ENCODE data around the gene RNASE12.

RNASE12 gene

GRCh38 chr14:20560961-20561360, 30.2 kb downstream of the RNASE12 start, which contains the start of gene RNASE9:
Gene RNASE9, minus strand, starts transcription at chr14:20561047.
- TF ChIP-seq FOXM1 (IDR thresholded peaks at IDR 0.05; ENCODE audit: borderline replicate concordance, low read depth), result no peak
- TF ChIP-seq YY1 (IDR thresholded peaks at IDR 0.05; ENCODE audit: low read depth), result no peak
- no peak for TF ChIP-seq RAD21 (IDR thresholded peaks at IDR 0.05; ENCODE audit: low read depth)
- TF ChIP-seq, protein P1, sequence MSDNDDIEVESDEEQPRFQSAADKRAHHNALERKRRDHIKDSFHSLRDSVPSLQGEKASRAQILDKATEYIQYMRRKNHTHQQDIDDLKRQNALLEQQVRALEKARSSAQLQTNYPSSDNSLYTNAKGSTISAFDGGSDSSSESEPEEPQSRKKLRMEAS (IDR thresholded peaks at IDR 0.05), result no peak
- TF ChIP-seq CREB1 (IDR thresholded peaks at IDR 0.05; ENCODE audit: low read depth), result no peak
- TF ChIP-seq CEBPB (IDR thresholded peaks at IDR 0.05), result no peak
- no peak for TF ChIP-seq USF1 (IDR thresholded peaks at IDR 0.05)
- no peak for TF ChIP-seq NFIC (IDR thresholded peaks at IDR 0.05)
- no peak for TF ChIP-seq TEAD4 (IDR thresholded peaks at IDR 0.05)
- no peak for TF ChIP-seq EGR1 (IDR thresholded peaks at IDR 0.05)
- TF ChIP-seq, protein P2, sequence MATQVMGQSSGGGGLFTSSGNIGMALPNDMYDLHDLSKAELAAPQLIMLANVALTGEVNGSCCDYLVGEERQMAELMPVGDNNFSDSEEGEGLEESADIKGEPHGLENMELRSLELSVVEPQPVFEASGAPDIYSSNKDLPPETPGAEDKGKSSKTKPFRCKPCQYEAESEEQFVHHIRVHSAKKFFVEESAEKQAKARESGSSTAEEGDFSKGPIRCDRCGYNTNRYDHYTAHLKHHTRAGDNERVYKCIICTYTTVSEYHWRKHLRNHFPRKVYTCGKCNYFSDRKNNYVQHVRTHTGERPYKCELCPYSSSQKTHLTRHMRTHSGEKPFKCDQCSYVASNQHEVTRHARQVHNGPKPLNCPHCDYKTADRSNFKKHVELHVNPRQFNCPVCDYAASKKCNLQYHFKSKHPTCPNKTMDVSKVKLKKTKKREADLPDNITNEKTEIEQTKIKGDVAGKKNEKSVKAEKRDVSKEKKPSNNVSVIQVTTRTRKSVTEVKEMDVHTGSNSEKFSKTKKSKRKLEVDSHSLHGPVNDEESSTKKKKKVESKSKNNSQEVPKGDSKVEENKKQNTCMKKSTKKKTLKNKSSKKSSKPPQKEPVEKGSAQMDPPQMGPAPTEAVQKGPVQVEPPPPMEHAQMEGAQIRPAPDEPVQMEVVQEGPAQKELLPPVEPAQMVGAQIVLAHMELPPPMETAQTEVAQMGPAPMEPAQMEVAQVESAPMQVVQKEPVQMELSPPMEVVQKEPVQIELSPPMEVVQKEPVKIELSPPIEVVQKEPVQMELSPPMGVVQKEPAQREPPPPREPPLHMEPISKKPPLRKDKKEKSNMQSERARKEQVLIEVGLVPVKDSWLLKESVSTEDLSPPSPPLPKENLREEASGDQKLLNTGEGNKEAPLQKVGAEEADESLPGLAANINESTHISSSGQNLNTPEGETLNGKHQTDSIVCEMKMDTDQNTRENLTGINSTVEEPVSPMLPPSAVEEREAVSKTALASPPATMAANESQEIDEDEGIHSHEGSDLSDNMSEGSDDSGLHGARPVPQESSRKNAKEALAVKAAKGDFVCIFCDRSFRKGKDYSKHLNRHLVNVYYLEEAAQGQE (IDR thresholded peaks at IDR 0.05; ENCODE audit: low read depth), result no peak
- TF ChIP-seq TCF12 (IDR thresholded peaks at IDR 0.05; ENCODE audit: low read depth), result no peak
- TF ChIP-seq TAF1 (IDR thresholded peaks at IDR 0.05; ENCODE audit: low read depth), result no peak
- no peak for TF ChIP-seq ZBTB7A (IDR thresholded peaks at IDR 0.05; ENCODE audit: low read depth)
- no peak for TF ChIP-seq EP300 (IDR thresholded peaks at IDR 0.05; ENCODE audit: borderline replicate concordance)

DNA sequence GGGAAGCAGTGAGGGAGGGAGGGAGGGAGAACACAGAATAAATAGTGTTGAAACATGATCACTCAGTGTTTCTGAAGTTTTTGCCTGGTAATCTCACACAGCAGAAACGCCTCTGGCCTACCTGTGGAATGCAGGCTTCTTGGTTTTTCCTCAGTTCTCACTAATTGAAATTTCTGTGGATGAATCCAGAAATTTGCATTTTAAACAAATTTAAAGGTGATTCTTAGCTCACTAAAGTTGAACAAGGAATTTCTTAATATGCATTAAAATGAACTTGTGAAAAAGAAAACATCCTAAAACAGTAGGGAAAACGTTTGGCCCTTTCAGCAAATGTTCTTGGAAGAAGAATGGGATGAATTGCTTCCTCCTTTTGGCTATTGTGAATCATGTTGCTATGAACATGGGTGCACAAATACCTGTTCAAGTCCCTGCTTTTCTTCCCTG, 31.7 kb downstream of the RNASE12 start:
- no peak for TF ChIP-seq TEAD4 (IDR thresholded peaks at IDR 0.05)
- no peak for TF ChIP-seq TCF12 (IDR thresholded peaks at IDR 0.05; ENCODE audit: low read depth)
- no peak for TF ChIP-seq NFIC (IDR thresholded peaks at IDR 0.05)
- TF ChIP-seq TAF1 (IDR thresholded peaks at IDR 0.05; ENCODE audit: low read depth), result no peak

GRCh38 chr14:20557212-20557542, 34.0 kb downstream of the RNASE12 start:
- no peak for TF ChIP-seq CREB1 (IDR thresholded peaks at IDR 0.05; ENCODE audit: low read depth)
- no peak for TF ChIP-seq NFIC (IDR thresholded peaks at IDR 0.05)
- no peak for TF ChIP-seq EP300 (IDR thresholded peaks at IDR 0.05; ENCODE audit: borderline replicate concordance)
- TF ChIP-seq TCF12 (IDR thresholded peaks at IDR 0.05; ENCODE audit: low read depth), result no peak
- no peak for TF ChIP-seq CEBPB (IDR thresholded peaks at IDR 0.05)
- no peak for TF ChIP-seq YY1 (IDR thresholded peaks at IDR 0.05; ENCODE audit: low read depth)
- no peak for TF ChIP-seq ZBTB7A (IDR thresholded peaks at IDR 0.05; ENCODE audit: low read depth)
- TF ChIP-seq, protein P1 (IDR thresholded peaks at IDR 0.05), result no peak
- TF ChIP-seq, protein P2 (IDR thresholded peaks at IDR 0.05; ENCODE audit: low read depth), result no peak
- no peak for TF ChIP-seq TEAD4 (IDR thresholded peaks at IDR 0.05)
- no peak for TF ChIP-seq FOXM1 (IDR thresholded peaks at IDR 0.05; ENCODE audit: borderline replicate concordance, low read depth)
- TF ChIP-seq EGR1 (IDR thresholded peaks at IDR 0.05), result no peak
- TF ChIP-seq TAF1 (IDR thresholded peaks at IDR 0.05; ENCODE audit: low read depth), result no peak
- no peak for TF ChIP-seq USF1 (IDR thresholded peaks at IDR 0.05)
- TF ChIP-seq RAD21 (IDR thresholded peaks at IDR 0.05; ENCODE audit: low read depth), result no peak

DNA sequence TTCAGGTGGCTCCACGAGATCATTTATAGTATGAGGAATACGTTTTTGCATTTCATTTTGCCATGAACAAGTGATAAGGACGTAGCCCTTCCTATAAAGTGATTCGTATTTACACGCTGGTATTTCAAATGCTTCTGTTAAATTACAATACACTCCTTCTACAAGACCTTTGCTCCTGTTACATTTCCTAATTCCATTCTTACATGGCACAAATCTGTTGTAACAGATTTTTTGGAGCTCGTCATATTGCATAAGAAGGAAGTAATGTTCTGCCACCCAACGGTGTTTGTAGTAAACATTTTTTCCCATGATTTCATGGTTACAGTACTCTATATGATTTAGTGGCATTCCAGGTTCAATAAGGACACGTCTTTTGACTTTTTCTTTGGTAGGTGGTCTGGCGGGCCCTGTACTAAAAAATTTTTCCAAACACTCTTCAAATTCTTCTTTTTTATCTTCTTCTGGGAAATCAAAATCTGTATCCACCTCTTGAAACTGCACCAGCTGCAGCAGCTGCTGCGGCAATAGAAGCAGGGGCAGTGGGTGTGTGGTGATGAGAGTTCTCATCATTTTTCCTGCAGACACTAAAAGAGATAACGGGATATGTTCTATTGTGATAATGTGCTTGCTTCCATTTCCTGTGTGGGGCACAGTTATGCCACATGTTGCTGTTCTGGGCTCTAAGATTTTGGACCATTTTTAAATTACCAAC, 34.5 kb downstream of the RNASE12 start:
- TF ChIP-seq EP300 (IDR thresholded peaks at IDR 0.05; ENCODE audit: borderline replicate concordance), result no peak
- TF ChIP-seq EGR1 (IDR thresholded peaks at IDR 0.05), result no peak
- no peak for TF ChIP-seq ZBTB7A (IDR thresholded peaks at IDR 0.05; ENCODE audit: low read depth)
- no peak for TF ChIP-seq USF1 (IDR thresholded peaks at IDR 0.05)
- no peak for TF ChIP-seq TAF1 (IDR thresholded peaks at IDR 0.05; ENCODE audit: low read depth)
- TF ChIP-seq, protein P1 (IDR thresholded peaks at IDR 0.05), result no peak
- TF ChIP-seq, protein P2 (IDR thresholded peaks at IDR 0.05; ENCODE audit: low read depth), result no peak
- TF ChIP-seq FOXM1 (IDR thresholded peaks at IDR 0.05; ENCODE audit: borderline replicate concordance, low read depth), result no peak
- no peak for TF ChIP-seq YY1 (IDR thresholded peaks at IDR 0.05; ENCODE audit: low read depth)
- TF ChIP-seq TEAD4 (IDR thresholded peaks at IDR 0.05), result no peak
- no peak for TF ChIP-seq TCF12 (IDR thresholded peaks at IDR 0.05; ENCODE audit: low read depth)
- TF ChIP-seq RAD21 (IDR thresholded peaks at IDR 0.05; ENCODE audit: low read depth), result no peak
- TF ChIP-seq CREB1 (IDR thresholded peaks at IDR 0.05; ENCODE audit: low read depth), result no peak
- no peak for TF ChIP-seq CEBPB (IDR thresholded peaks at IDR 0.05)
- no peak for TF ChIP-seq NFIC (IDR thresholded peaks at IDR 0.05)

All from Ishikawa (cell line).